ENCODE measurements around the gene TDRKH. TPM values are rescaled to one million over a fixed set of nuclear protein-coding genes. Genes with fewer than 3 reads are reported as not detected.

The TDRKH gene
- total RNA-seq: 1 to 10 TPM; 1.2 to 4.1 (median 3.1) TPM

DNA sequence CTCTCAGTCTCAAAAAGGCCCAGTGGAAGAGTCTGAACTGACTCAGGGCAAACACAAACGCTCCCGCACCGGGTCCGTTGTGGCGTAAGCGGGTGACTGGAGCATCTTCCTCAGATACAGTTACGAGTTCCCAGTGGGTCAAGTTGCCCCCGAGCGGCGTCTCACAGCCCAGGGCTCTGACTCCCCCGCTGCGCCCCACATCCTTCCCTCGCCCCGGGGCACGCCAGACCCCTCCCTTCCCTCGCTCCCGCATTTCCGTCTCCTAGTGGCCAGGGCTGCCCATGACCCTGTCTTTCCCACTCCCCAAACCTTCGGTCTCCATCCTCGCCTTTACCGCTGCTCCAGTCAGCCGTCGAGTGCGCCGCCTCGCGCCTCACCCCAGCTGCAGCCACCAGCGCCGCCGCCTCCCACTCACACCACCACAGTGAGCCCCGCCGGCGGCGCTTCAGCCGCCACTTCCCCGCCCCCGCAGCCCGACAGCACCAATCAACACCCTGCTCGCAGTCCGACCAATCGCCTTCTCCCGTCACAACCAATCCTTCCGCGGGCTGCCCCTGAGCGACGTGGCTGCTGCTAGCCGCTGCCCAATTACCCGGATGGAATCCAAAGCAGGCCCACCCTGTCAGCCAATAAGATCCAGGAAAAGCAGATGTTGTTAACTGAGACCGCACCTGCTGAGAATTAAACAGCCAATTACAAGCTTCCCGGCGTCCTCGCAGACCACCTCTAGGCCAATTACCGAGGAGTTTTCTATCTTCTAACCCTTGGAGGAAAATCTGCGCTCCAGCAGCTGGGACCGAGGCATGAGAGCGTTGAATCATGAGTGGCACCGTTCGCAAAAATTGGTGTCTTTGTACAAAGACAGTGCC is at the start of gene TDRKH:
Gene TDRKH (minus strand): TSS at position 430 of the 869 bp plus-strand sequence. CDS start 7,478 bp downstream, outside the sequence.
- WGBS: under 1% methylated on average over 36 of the region's 58 CpGs
- H3K4me3 ChIP-seq: peak within 1 kb of the TSS; percentile 64
- H3K9me3 ChIP-seq: no peaks in the 10 kb centered on the region
- TF ChIP-seq EP300 (IDR thresholded peaks at IDR 0.05): no peak
- peak in 1 of 2 donors; percentile 45 for TF ChIP-seq POLR2A (IDR thresholded peaks at IDR 0.05)
- TF ChIP-seq CTCF (IDR thresholded peaks at IDR 0.05): peak in 1 of 2 donors; percentile 29
- peak in 1 of 3 donors; percentile 14 for TF ChIP-seq POLR2AphosphoS5 (IDR thresholded peaks at IDR 0.05)
- peak; percentile 99 to 100 for DNase-seq (ENCODE audit: low spot score in 2 of 2)
- H3K27ac ChIP-seq: peak within 1 kb of the TSS; percentile 15
- H3K27me3 ChIP-seq: no peaks in the 10 kb centered on the region
- no peaks in the 10 kb centered on the region for H3K36me3 ChIP-seq
- peaks cover 22% of the 10 kb centered on the region for H3K4me1 ChIP-seq

DNA sequence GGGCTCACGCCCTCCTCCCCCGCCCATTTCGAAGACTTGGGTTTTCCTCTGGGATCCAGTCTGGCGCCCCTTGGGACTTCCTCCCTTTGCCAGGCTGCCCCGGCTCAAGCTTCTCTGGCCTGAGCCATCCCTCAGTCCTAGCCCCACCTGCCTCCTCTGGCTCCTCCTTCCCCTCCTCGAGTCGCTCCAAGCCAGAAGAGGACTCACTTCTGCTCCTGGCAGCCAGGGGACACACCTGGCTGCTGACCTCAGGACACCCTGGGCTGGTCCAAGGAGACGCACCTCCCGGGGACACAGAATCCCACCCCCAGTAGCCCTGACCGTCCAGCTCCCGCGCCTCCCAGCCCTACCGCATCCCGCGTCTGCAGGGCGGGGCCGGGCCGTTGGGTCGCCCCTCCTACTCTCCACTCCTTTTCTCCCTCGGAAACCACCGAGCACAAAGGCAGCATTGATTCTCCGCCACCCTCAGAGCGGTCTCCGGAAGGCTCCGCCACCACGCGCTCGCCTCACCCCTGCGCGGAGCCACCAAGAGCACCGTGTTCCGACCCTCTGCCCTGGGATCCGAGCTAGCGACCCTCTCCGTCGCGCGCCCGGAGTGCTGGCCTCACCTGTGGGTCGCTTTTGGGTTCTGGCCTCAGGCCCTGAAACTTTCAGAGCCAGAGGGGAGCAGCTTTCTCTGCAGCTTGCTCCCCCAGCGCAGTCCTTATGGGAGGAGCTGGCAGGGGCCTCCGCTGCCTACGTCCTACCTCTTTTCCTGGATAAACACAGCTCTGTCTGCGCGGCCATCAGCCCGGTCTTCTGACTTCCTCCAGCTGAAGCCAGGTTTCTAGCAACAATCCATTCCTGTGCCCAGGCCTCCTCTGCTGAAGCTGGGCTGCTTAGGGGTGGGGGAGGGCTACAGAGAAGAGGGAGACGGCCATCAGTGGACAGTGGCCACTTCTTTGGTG is 49.4 kb upstream of the TDRKH start, which contains the start of gene C2CD4D:
Gene C2CD4D (minus strand): TSS at position 364 of the 947 bp plus-strand sequence. CDS start 831 bp downstream, outside the sequence.
- 19% methylated on average over 23 of the region's 47 CpGs for WGBS
- peak within 1 kb of the TSS; percentile 48 for H3K4me3 ChIP-seq
- H3K27ac ChIP-seq: peak within 1 kb of the TSS; percentile 91
- peak in 1 of 2 donors; percentile 75 for DNase-seq (ENCODE audit: low spot score in 2 of 2)
- TF ChIP-seq POLR2A (IDR thresholded peaks at IDR 0.05) (peak in 1 of 2 donors; percentile 23), EP300 (IDR thresholded peaks at IDR 0.05) (no peak), POLR2AphosphoS5 (IDR thresholded peaks at IDR 0.05) (peak in 1 of 3 donors; percentile 67)
- peaks cover 48% of the 10 kb centered on the region for H3K4me1 ChIP-seq
- H3K36me3 ChIP-seq: no peaks in the 10 kb centered on the region
- H3K9me3 ChIP-seq: no peaks in the 10 kb centered on the region
- peaks cover 12% of the 10 kb centered on the region for H3K27me3 ChIP-seq

DNA sequence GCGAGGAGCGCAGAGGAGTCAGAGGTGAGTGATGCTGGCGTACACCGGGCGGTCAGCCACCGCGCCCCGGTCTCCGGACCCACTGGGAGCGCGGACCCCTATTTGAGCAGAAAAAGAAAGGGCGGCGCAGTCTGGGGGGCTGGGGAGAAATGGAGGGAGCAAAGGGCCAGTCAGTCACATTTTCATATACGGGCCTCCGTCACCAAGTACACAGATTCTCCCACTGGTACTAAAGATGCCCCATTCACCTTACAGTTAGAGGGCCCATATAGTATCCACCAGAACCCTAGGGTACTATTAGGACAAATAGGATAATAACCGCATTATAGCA is 48.7 kb upstream of the TDRKH start:
- Histone ChIP-seq H3K27me3 (peaks cover 12% of the 10 kb centered on the region), H3K27ac (peak overlapping the region; percentile 91), H3K4me1 (peaks cover 50% of the 10 kb centered on the region), H3K36me3 (no peaks in the 10 kb centered on the region), H3K9me3 (no peaks in the 10 kb centered on the region), H3K4me3 (peak overlapping the region; percentile 48)
- no peak for TF ChIP-seq EP300 (IDR thresholded peaks at IDR 0.05)
- no peak for TF ChIP-seq CTCF (IDR thresholded peaks at IDR 0.05)
- TF ChIP-seq POLR2A (IDR thresholded peaks at IDR 0.05): no peak
- TF ChIP-seq POLR2AphosphoS5 (IDR thresholded peaks at IDR 0.05): no peak
- DNase-seq (ENCODE audit: low spot score in 2 of 2): no peak
- WGBS: 33% methylated on average over 16 of the region's 16 CpGs

DNA sequence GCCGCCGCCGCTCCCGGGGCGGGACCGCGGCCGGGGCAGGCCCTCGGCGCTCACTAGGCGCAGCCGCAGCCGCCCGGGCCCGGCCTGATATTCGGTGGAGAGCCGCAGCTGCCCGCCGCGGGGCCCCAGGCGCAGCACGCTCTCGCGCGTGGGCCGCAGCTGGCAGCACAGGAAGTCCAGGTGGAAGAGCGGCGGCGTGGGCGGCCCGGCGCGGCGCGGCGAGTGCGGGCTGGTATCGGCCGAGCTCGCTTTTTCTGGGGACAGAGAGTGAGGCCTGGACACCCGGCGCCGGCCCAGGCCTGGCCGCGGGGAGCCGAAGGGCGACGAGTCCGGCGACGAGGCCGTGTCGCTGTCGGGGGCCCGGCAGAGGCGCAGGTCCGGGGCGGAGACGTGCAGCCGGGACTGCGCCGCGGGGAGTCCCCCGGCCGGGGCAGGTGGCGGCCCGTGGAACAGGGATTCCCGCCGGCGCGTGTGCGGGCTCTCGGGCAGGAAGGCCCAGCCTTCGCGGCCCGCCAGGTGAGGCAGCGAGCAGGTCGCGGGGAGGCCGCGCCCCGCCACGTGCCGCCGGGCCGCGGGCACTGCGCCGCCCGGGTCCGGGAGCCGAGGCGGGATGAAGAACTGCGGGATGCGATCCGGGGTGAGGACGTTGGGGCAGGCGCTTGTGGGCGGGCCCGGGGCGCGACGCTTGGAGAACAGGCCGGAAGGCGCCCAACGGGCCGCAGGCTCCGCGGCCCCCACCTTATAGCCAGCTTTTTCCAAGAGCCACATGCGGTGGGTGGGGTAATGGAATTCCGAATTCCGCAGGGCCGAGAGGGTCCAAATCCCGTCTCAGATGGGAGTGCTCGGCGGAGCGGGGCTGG is 48.2 kb upstream of the TDRKH start:
- H3K4me3 ChIP-seq: peak overlapping the region; percentile 48
- no peaks in the 10 kb centered on the region for H3K9me3 ChIP-seq
- WGBS: 12% methylated on average over 20 of the region's 117 CpGs
- H3K4me1 ChIP-seq: peaks cover 56% of the 10 kb centered on the region
- H3K36me3 ChIP-seq: no peaks in the 10 kb centered on the region
- no peak for TF ChIP-seq POLR2AphosphoS5 (IDR thresholded peaks at IDR 0.05)
- no peak for TF ChIP-seq CTCF (IDR thresholded peaks at IDR 0.05)
- TF ChIP-seq EP300 (IDR thresholded peaks at IDR 0.05): no peak
- TF ChIP-seq POLR2A (IDR thresholded peaks at IDR 0.05): no peak
- DNase-seq (ENCODE audit: low spot score in 2 of 2): no peak
- H3K27me3 ChIP-seq: peaks cover 12% of the 10 kb centered on the region
- peak overlapping the region; percentile 91 for H3K27ac ChIP-seq

GRCh38 chr1:151837884-151838221 is 47.6 kb upstream of the TDRKH start:
- Histone ChIP-seq H3K27ac (peak overlapping the region; percentile 91), H3K36me3 (no peaks in the 10 kb centered on the region), H3K27me3 (peaks cover 12% of the 10 kb centered on the region), H3K9me3 (no peaks in the 10 kb centered on the region), H3K4me1 (peaks cover 62% of the 10 kb centered on the region), H3K4me3 (peak overlapping the region; percentile 48)
- DNase-seq (ENCODE audit: low spot score in 2 of 2): no peak
- WGBS: 44% methylated on average over 5 of the region's 26 CpGs
- TF ChIP-seq CTCF (IDR thresholded peaks at IDR 0.05) (no peak), POLR2A (IDR thresholded peaks at IDR 0.05) (no peak), POLR2AphosphoS5 (IDR thresholded peaks at IDR 0.05) (no peak), EP300 (IDR thresholded peaks at IDR 0.05) (no peak)
